Activated naive CD8-positive, alpha-beta T cell treated with anti-CD3 and anti-CD28 coated beads, Interleukin-2, amount 50 U/mL, for 16 hours (primary cell): Measurements from ENCODE around the gene DAPK1.

Experiments used
- DNase-seq: peaks from one replicate; pipeline ENCODE4 v3.0.0-alpha.2; 2020; ENCODE audit warnings: low read depth, low spot score

DAPK1 gene

GRCh38 chr9:87567983-87568382, 70.3 kb downstream of the DAPK1 start:
- DNase-seq: no peak

GRCh38 chr9:87568401-87568800, 70.7 kb downstream of the DAPK1 start:
- DNase-seq: no peak

GRCh38 chr9:87569008-87569509, 71.4 kb downstream of the DAPK1 start:
- DNase-seq: no peak

DNA sequence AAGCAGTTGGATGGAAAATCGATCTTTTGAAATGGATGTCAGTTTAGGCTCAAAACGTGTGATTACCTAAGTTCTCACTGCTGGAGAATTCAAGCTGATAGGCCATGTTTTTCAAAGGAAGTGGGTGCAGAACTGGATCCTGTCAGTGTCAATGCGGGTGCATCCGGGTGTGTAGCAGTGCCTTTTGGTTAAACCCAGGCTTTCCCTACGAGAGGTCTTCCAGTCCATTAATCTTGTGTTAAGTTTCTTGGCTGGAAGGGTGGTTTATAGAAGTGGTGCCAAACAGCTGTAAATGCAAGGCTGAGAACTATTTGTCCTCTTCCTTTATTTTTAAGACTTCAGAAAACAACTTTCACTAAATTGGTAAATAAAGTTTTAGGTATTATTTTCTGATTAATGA, 71.9 kb downstream of the DAPK1 start:
- no peak for DNase-seq

DNA sequence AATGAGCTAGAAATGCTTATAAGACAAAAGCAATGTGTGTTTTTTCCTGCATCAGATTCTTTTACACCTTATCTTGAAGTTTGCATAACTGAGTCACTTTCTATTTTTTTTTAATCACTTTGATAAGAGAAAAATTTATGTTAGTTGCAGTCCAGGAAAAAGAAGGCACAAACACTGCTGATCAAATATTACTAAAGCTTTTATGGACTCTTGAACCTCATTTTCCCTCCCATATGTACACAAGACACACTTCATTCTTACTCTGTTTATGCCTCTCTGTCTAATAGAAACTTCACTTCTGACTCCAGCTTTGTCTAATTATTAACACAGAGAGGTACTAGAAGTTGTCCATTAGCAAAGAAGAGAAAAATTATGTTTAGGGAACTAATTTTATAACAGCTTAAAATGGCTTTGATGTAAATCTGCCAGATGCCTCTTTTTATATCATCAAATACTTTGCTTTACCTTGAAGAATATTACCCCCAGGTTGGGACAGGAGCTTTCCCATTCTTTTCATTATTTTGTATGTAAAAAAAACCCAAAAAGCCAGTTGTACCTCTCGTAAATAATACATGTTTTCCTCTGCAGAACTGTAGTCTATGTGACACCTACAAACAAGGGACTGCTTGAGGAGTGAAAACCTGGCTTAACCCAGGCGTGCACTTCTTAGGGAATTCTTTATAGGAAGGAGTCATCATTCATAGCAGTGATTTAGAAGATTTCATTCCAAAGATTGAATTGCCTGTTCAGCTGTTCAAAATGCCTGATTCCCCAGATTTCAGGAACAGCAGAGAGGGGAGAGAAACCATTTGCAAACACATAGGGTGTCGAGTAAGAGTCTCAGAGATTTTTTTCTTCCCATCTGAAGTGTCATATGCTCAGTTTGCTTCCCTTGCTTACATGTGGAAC, 72.6 kb downstream of the DAPK1 start:
- DNase-seq: no peak

- no peak for DNase-seq
These were observed 75.1 kb downstream of the DAPK1 start for GRCh38 chr9:87572719-87573118.

- DNase-seq: no peak
These were observed 76.2 kb downstream of the DAPK1 start for GRCh38 chr9:87573841-87574342.

GRCh38 chr9:87577746-87578145, 80.1 kb downstream of the DAPK1 start:
- no peak for DNase-seq

DNA sequence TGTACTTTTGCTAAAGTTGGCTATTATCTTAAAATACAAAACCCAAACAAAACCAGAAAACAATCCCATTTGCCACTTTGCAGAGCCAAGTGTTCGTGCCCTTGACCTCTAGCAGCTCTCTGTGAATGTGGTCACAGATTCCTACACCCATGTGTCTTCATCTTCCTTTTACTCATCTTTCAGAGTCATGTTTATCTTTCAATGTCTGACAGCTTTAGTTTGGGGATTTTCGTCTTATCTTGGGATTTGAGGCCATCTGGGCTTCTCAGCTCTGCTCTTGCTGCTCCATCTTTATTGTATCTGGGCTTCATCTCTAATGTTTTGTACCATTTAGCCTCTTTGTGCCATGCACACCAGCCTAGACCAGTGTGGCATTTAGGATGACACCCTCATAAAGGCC, 81.0 kb downstream of the DAPK1 start:
- DNase-seq: no peak

GRCh38 chr9:87579781-87580541, 82.3 kb downstream of the DAPK1 start:
- DNase-seq: no peak

- no peak for DNase-seq
These were observed 83.3 kb downstream of the DAPK1 start for GRCh38 chr9:87580941-87581438.

DNA sequence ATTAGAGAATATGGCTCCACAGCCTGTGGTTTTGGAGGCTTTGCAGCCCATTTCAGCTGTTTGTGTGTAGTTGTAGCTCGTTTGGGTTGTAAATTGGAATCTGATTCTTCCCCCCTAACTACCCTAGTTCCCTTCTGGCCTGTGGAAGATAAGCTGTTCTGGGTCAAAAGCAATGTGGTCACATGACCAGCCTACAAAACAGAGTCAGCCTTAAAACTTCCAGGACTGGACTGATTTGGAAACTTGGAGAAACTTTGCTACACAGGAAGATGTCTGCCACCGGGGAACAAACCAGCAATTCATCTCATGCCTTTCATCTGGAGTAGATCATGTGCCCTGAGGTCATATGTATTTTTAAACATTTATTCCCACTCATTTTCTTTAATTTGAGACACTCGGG, 83.8 kb downstream of the DAPK1 start:
- no peak for DNase-seq

DNA sequence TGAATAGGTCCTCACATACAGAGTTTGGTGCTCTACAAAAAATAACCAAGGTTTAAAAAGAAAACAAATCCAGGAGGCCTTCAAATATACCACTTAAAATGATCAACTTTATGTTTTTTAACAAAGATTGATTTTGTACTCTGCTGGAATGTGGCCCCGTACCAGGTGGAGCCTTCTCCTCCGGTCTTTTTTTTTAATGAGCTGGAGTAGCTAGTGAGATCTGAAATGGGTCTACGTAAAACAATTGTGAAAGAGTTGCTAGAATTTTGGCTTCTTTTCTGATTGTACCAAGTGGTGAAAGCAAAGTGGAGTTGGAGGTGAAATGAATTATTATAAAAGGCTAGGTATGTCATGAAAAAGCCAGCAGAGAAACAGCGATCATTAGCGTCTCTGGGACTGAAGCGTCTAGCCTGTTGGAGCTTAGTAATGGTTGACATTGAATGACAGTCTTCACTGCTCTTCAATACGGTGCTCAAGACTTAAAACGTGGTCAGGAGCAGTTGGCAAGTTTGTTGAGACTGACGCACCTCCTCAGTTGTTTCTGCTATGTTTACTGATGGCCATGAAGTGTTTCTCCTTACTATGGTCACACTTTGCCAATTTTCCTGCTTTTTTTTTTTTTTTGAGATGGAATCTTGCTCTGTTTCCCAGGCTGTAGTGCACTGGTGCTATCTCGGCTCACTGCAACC, 84.4 kb downstream of the DAPK1 start:
- DNase-seq: no peak

DNA sequence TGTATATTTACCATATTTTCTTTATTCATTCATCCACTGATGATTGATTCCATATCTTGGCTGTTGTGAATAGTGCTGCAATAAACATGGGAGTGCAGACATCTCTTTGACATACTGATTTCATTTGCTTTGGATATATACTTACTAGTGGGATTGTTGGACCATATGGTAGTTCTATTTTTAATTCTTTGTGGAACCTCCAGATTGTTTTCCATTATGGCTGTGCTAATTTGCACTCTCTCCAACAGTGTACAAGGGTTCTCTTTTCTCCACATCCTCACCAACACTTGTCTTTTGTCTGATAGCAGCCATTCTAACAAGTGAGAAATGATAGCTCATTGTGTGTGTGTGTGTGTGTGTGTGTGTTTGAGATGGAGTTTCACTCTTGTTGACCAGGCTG, 86.7 kb downstream of the DAPK1 start:
- no peak for DNase-seq

GRCh38 chr9:87585123-87585855, 87.6 kb downstream of the DAPK1 start:
- DNase-seq: no peak

DNA sequence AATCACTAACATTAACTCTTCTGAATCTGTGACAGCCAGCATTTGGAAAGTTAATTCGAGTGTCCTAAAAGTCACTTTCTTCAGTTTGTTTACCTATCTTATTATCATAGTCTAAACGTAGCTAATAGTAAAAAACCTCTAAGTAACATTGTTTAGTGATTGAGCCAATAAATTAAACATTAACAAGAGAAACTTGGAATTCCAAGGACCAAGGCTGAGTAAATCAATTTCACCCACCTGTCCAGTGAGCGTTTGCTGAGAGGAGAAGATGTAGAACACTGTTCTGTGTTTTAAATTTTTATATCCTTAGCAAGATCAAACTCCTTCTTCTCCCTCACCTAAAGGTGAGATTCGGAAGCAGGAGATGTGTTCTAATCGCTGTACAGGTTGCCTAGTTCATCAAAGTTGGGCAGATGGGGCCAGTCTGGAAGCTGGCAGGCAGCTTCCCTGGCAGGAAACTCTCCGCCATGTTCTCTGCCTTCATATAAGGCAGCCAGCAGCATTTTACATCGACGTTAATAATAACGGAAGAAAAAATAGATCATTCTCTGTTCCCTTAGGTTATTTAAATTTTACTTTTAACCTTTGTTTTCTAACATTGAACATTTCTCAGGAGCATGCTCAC, 89.2 kb downstream of the DAPK1 start:
- DNase-seq: no peak

- DNase-seq: no peak
These were observed 89.7 kb downstream of the DAPK1 start for GRCh38 chr9:87587356-87587745.

DNA sequence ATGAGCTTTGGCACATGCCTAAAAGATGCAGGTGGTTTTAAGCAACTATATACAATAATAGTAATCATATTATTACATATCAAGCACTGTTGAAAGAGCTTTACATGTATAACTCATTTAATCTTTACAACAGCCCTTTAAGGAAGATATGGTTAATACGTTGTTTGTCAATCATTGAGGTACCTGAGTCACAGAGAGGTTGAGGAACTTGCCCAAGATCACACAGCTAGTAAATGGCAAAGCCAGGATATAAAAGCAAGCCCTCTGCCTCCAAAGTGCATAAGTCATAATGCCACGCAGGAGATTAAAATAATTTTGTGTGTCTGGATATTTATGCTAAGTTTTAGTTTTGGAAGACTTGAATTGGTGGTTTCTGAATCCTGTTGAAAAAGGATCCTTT, 90.2 kb downstream of the DAPK1 start:
- DNase-seq: no peak

- DNase-seq: no peak
These were observed 90.7 kb downstream of the DAPK1 start for GRCh38 chr9:87588339-87588738.

DNA sequence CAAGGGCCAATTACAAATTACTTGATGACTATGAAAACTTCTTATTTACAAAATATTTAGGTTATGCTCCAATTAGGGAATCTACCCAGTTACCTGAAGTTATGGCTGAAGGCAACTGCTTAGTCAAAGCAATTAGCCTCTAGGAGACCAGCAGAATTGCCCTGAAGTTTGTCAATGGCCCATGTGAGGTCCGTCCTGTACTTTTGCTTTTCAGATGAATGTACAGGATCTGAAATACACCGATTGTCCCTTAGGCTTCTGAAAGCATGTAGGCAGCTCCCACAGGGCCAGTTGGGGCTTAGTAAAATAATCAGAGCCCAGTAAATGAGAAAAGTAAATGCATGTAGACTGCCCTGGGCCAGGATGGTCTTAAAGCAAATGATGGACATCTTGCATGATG, 93.3 kb downstream of the DAPK1 start:
- DNase-seq: no peak
